Spleen (tissue), 3 donors: ENCODE measurements around the gene LRRC7.

Experiments
- POLR2A ChIP-seq, 3 donors: fragments of 450-650 bp; IDR thresholded peaks; one replicate each; pipeline ENCODE4 v1.5.1; 2017; ENCODE audit warnings: antibody characterized with exemption in 3 of 3, mild to moderate bottlenecking in 1 of 3
- POLR2AphosphoS5 ChIP-seq, 3 donors: sonication (generic); formaldehyde crosslinking; IDR thresholded peaks; one replicate each; pipeline ENCODE4 v1.5.1; 2017; ENCODE audit warnings: antibody characterized with exemption in 3 of 3

GRCh38 chr1:69994241-69994640, 426.5 kb downstream of the LRRC7 start:
- TF ChIP-seq POLR2A (IDR thresholded peaks at IDR 0.05), result no peak
- no peak for TF ChIP-seq POLR2AphosphoS5 (IDR thresholded peaks at IDR 0.05)
